SK-N-SH (cell line): Measurements from ENCODE around the gene STARD10. TPM values are rescaled to one million over a fixed set of nuclear protein-coding genes. Genes with fewer than 3 reads are reported as not detected.

ENCODE experiments used
- CTCF ChIA-PET: fragments of 300-600, 350-600 bp; formaldehyde crosslinking; extraction: SDS; loops from one replicate; lab custom pipeline; 2021; lab: Yijun Ruan, JAX
- POLR2A ChIA-PET: fragments of 350-600 bp; sonication (Branson Sonifier 250); formaldehyde crosslinking; extraction: SDS; loops from one replicate; lab custom pipeline; 2020; ENCODE audit warnings: antibody characterized with exemption, inconsistent platforms; lab: Yijun Ruan, JAX
- DNase-seq: peaks from one replicate; pipeline ENCODE4 v3.0.0; 2012
- H2AFZ ChIP-seq: fragments of 200-600 bp; sonication (generic); 2 replicates; pipeline ENCODE4 v1.8.1; 2016; ENCODE audit warnings: antibody characterized with exemption, mild to moderate bottlenecking, low read depth
- H3F3A ChIP-seq: fragments of 200-600 bp; sonication (generic); replicated peaks from 2 replicates; pipeline ENCODE3; 2016; ENCODE audit warnings: antibody characterized with exemption, mild to moderate bottlenecking; ENCODE audit not compliant: insufficient read depth
- H3K27ac ChIP-seq, 2 experiments: fragments of 200-500 bp in 1 of 2; fragments of 200-600 bp in 1 of 2; sonication (Bioruptor generic) in 1 of 2; sonication (generic), shearing (Covaris generic) in 1 of 2; 2 replicates each; pipeline versions ENCODE4 v1.5.1 to v1.6.1; 2014 to 2016; ENCODE audit warnings: low read depth in 2 of 2, inconsistent platforms in 1 of 2, low read length in 1 of 2, mild to moderate bottlenecking in 1 of 2, mixed read lengths in 1 of 2
- H3K27me3 ChIP-seq: fragments of 200-600 bp; sonication (generic), shearing (Covaris generic); 2 replicates; pipeline ENCODE4 v1.6.1; 2016; ENCODE audit warnings: mixed run types; ENCODE audit not compliant: insufficient read depth
- H3K36me3 ChIP-seq, 2 experiments: fragments of 200-500 bp in 1 of 2; fragments of 200-600 bp in 1 of 2; sonication (Bioruptor generic) in 1 of 2; sonication (generic) in 1 of 2; replicated peaks in 1 of 2; 2 replicates each; pipeline versions ENCODE3 to v1.5.1; 2014 to 2016; ENCODE audit warnings: low read length in 1 of 2, mild to moderate bottlenecking in 1 of 2; ENCODE audit not compliant: insufficient read depth in 2 of 2, control insufficient read depth in 1 of 2
- H3K4me1 ChIP-seq, 2 experiments: fragments of 200-500 bp in 1 of 2; fragments of 200-600 bp in 1 of 2; sonication (Bioruptor generic) in 1 of 2; sonication (generic), shearing (Covaris generic) in 1 of 2; 2 replicates each; pipeline versions ENCODE4 v1.5.1 to v1.6.1; 2014 to 2016; ENCODE audit warnings: low read depth in 1 of 2, low read length in 1 of 2, mixed run types in 1 of 2; ENCODE audit not compliant: insufficient read depth in 2 of 2, control insufficient read depth in 1 of 2
- H3K4me2 ChIP-seq: fragments of 200-600 bp; sonication (generic), shearing (Covaris generic); 2 replicates; pipeline ENCODE4 v1.6.1; 2017; ENCODE audit warnings: mixed run types
- H3K4me3 ChIP-seq, 2 experiments: fragments of 200-500 bp in 1 of 2; fragments of 200-600 bp in 1 of 2; sonication (Bioruptor generic) in 1 of 2; sonication (generic), shearing (Covaris generic) in 1 of 2; 2 replicates each; pipeline versions ENCODE4 v1.5.1 to v1.8.1; 2014 to 2016; ENCODE audit warnings: low read depth in 2 of 2, inconsistent platforms in 1 of 2, low read length in 1 of 2, mild to moderate bottlenecking in 1 of 2, mixed read lengths in 1 of 2, moderate library complexity in 1 of 2
- H3K79me2 ChIP-seq: fragments of 200-600 bp; sonication (generic); 2 replicates; pipeline ENCODE4 v1.8.1; 2017; ENCODE audit warnings: mild to moderate bottlenecking; ENCODE audit not compliant: insufficient read depth
- H3K9ac ChIP-seq: fragments of 200-600 bp; sonication (generic); 2 replicates; pipeline ENCODE4 v1.6.1; 2017; ENCODE audit warnings: mixed run types
- H3K9me2 ChIP-seq: fragments of 200-600 bp; sonication (generic); 2 replicates; pipeline ENCODE4 v1.6.1; 2017; ENCODE audit warnings: mixed run types
- H3K9me3 ChIP-seq: fragments of 200-600 bp; sonication (generic); 2 replicates; pipeline ENCODE4 v1.6.1; 2017; ENCODE audit warnings: mixed run types, mild to moderate bottlenecking, moderate library complexity
- H4K20me1 ChIP-seq: fragments of 200-600 bp; sonication (generic); 2 replicates; pipeline ENCODE4 v1.6.1; 2017; ENCODE audit warnings: mild to moderate bottlenecking, mixed run types; ENCODE audit not compliant: insufficient read depth
- EZH2phosphoT487 ChIP-seq: fragments of 200-600 bp; sonication (generic); IDR thresholded peaks from 2 replicates; pipeline ENCODE4 v1.6.1; 2017; ENCODE audit warnings: low read depth, mixed run types, mild to moderate bottlenecking, antibody characterized with exemption, moderate library complexity, borderline replicate concordance
- FOSL2 ChIP-seq: IDR thresholded peaks from 2 replicates; pipeline ENCODE4 v1.4.0; 2012; ENCODE audit warnings: low read depth, mild to moderate bottlenecking, moderate library complexity, borderline replicate concordance
- GABPA ChIP-seq: IDR thresholded peaks from 2 replicates; pipeline ENCODE4 v1.4.0; 2012; ENCODE audit warnings: low read depth, mild to moderate bottlenecking
- GATA2 ChIP-seq: sonication (generic); formaldehyde crosslinking; IDR thresholded peaks from 2 replicates; pipeline ENCODE4 v1.5.0; 2020; ENCODE audit warnings: mild to moderate bottlenecking, missing genetic modification reagents
- MXI1 ChIP-seq: IDR thresholded peaks from 2 replicates; pipeline ENCODE4 v1.6.1; 2012; ENCODE audit warnings: mild to moderate bottlenecking, low read depth, low read length, improper control_type of control experiment
- NFIC ChIP-seq: IDR thresholded peaks from 2 replicates; pipeline ENCODE4 v1.4.0; 2012; ENCODE audit warnings: borderline replicate concordance
- RXRA ChIP-seq: IDR thresholded peaks from 2 replicates; pipeline ENCODE4 v1.4.0; 2012; ENCODE audit warnings: low read depth, mild to moderate bottlenecking, borderline replicate concordance
- SIN3A ChIP-seq: IDR thresholded peaks from 2 replicates; pipeline ENCODE4 v1.6.1; 2012; ENCODE audit warnings: low read depth, mild to moderate bottlenecking, low read length, moderate library complexity, borderline replicate concordance
- TCF12 ChIP-seq: IDR thresholded peaks from 2 replicates; pipeline ENCODE4 v1.4.0; 2012
- TEAD4 ChIP-seq: IDR thresholded peaks from 2 replicates; pipeline ENCODE4 v1.4.0; 2012; ENCODE audit warnings: mild to moderate bottlenecking, borderline replicate concordance; ENCODE audit not compliant: insufficient read depth
- YY1 ChIP-seq: IDR thresholded peaks from 2 replicates; pipeline ENCODE4 v1.4.0; 2012; ENCODE audit warnings: low read depth, mild to moderate bottlenecking
- WGBS: methylation state at CpG from one replicate; pipeline ENCODE4 v1.1.6; 2017; ENCODE audit warnings: low lambda C conversion rate; 5-methylcytosine and 5-hydroxymethylcytosine counted together
- polyA plus RNA-seq, 3 experiments: library from polyadenylated mRNA; depleted of rRNA; stranded (reverse); fragments of >200 nt; gene quantifications; 2 replicates each; pipeline ENCODE4 v1.2.3, GENCODE V29; 2012
- TF ChIP-seq, protein P1 (sequence below): IDR thresholded peaks from 2 replicates; pipeline ENCODE4 v1.4.0; 2012; ENCODE audit warnings: low read depth, borderline replicate concordance
- TF ChIP-seq, protein P2 (sequence below): IDR thresholded peaks from 2 replicates; pipeline ENCODE4 v1.6.1; 2012; ENCODE audit warnings: mild to moderate bottlenecking, low read depth, low read length, moderate library complexity

STARD10 gene
- polyA plus RNA-seq, 1 of the 3 experiments (the other 2 are of a cell fraction) = 47.7 TPM

DNA sequence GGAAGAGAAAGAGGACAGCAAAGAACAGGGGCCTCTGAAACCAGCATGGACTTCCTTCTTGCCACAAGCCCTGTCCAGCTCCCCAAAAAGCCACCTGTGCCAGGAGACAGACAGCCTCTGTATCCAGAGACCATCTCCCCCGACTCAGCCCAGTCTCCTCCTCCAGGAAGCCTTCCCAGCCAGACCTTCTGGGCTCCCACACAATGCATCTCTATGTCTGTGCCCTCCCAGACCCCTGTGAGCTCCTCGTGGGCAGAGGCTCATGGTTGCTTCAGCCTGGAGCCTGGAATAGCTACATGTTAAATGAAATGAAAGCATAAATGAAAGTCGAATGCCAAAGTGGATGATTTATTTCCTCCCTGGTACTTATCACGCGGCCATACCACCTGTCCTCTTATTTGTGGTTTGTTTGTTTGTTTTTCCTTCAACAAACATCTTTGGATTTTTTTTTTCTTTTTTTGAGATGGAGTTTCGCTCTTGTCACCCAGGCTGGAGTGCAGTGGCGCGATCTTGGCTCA lies 34.3 kb downstream of the STARD10 start:
- 86% methylated on average over 8 of the region's 8 CpGs for WGBS
- Histone ChIP-seq H3K4me1 (peaks cover 0 to 4% of the 10 kb centered on the region in 2 experiments; a peak in 3 of 4 replicates), H3K9me2 (no peaks in the 10 kb centered on the region), H3K9ac (no peak overlapping the region), H3K36me3 (no peaks in the 10 kb centered on the region), H3K79me2 (no peaks in the 10 kb centered on the region), H4K20me1 (no peaks in the 10 kb centered on the region), H3F3A (no peaks in the 10 kb centered on the region), H3K27ac (no peak overlapping the region), H3K9me3 (no peaks in the 10 kb centered on the region), H2AFZ (no peak overlapping the region), H3K4me2 (no peak overlapping the region), H3K4me3 (no peak overlapping the region), H3K27me3 (no peaks in the 10 kb centered on the region)
- DNase-seq = no peak
- POLR2A ChIA-PET = no interaction called here
- CTCF ChIA-PET = interaction anchor here (0.7 to 2.7 kb wide), 4 partner anchors 34 to 54 kb away, joined by 3 to 10 read pairs (median 3); no protein-coding TSS in a partner anchor
- TF ChIP-seq TEAD4 (no peak), FOSL2 (no peak), NFIC (no peak), MXI1 (no peak), GATA2 (CRISPR knock-in tag) (no peak), GABPA (no peak)
- TF ChIP-seq, protein P1, sequence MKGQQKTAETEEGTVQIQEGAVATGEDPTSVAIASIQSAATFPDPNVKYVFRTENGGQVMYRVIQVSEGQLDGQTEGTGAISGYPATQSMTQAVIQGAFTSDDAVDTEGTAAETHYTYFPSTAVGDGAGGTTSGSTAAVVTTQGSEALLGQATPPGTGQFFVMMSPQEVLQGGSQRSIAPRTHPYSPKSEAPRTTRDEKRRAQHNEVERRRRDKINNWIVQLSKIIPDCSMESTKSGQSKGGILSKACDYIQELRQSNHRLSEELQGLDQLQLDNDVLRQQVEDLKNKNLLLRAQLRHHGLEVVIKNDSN = no peak

- H3K27ac ChIP-seq = no peak overlapping the region
- no peak overlapping the region for H3K9ac ChIP-seq
- no peak overlapping the region for H3K4me3 ChIP-seq
- 78% methylated on average over 16 of the region's 17 CpGs for WGBS
- POLR2A ChIA-PET = no interaction called here
- TF ChIP-seq, protein P1 = no peak; the same call in 1 of the 2 replicates
- no peak for TF ChIP-seq EZH2phosphoT487
- TF ChIP-seq, protein P2, sequence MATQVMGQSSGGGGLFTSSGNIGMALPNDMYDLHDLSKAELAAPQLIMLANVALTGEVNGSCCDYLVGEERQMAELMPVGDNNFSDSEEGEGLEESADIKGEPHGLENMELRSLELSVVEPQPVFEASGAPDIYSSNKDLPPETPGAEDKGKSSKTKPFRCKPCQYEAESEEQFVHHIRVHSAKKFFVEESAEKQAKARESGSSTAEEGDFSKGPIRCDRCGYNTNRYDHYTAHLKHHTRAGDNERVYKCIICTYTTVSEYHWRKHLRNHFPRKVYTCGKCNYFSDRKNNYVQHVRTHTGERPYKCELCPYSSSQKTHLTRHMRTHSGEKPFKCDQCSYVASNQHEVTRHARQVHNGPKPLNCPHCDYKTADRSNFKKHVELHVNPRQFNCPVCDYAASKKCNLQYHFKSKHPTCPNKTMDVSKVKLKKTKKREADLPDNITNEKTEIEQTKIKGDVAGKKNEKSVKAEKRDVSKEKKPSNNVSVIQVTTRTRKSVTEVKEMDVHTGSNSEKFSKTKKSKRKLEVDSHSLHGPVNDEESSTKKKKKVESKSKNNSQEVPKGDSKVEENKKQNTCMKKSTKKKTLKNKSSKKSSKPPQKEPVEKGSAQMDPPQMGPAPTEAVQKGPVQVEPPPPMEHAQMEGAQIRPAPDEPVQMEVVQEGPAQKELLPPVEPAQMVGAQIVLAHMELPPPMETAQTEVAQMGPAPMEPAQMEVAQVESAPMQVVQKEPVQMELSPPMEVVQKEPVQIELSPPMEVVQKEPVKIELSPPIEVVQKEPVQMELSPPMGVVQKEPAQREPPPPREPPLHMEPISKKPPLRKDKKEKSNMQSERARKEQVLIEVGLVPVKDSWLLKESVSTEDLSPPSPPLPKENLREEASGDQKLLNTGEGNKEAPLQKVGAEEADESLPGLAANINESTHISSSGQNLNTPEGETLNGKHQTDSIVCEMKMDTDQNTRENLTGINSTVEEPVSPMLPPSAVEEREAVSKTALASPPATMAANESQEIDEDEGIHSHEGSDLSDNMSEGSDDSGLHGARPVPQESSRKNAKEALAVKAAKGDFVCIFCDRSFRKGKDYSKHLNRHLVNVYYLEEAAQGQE = no peak
- TF ChIP-seq NFIC = 0 out of 2 replicates have a peak, but pooled peaks have one; percentile 16
- TF ChIP-seq SIN3A = no peak
- no peak for TF ChIP-seq RXRA
- no peak for TF ChIP-seq TCF12
- TF ChIP-seq YY1 = no peak
- TF ChIP-seq, all 33 proteins: peak for 1
- DNase-seq = peak; percentile 46
- CTCF ChIA-PET = interaction anchor here (0.7 to 2.7 kb wide), 3 partner anchors 33 to 54 kb away, joined by 3 to 10 read pairs (median 3); no protein-coding TSS in a partner anchor
- H2AFZ ChIP-seq = no peak overlapping the region
- H3K36me3 ChIP-seq = no peaks in the 10 kb centered on the region
- H4K20me1 ChIP-seq = no peaks in the 10 kb centered on the region
- no peaks in the 10 kb centered on the region for H3K27me3 ChIP-seq
- no peaks in the 10 kb centered on the region for H3K79me2 ChIP-seq
- no peaks in the 10 kb centered on the region for H3K9me2 ChIP-seq
- no peak overlapping the region for H3K4me2 ChIP-seq
- H3K4me1 ChIP-seq = peaks cover 0 to 4% of the 10 kb centered on the region in 2 experiments; a peak in 3 of 4 replicates
- no peaks in the 10 kb centered on the region for H3F3A ChIP-seq
- no peaks in the 10 kb centered on the region for H3K9me3 ChIP-seq
These were observed 35.0 kb downstream of the STARD10 start for GRCh38 chr11:72758690-72759389.
